ENCODE data around the gene R3HCC1L. TPM values are rescaled to one million over a fixed set of nuclear protein-coding genes. Genes with fewer than 3 reads are reported as not detected.

R3HCC1L gene
- 9.7 and 17.6 TPM in 2 replicates for total RNA-seq

DNA sequence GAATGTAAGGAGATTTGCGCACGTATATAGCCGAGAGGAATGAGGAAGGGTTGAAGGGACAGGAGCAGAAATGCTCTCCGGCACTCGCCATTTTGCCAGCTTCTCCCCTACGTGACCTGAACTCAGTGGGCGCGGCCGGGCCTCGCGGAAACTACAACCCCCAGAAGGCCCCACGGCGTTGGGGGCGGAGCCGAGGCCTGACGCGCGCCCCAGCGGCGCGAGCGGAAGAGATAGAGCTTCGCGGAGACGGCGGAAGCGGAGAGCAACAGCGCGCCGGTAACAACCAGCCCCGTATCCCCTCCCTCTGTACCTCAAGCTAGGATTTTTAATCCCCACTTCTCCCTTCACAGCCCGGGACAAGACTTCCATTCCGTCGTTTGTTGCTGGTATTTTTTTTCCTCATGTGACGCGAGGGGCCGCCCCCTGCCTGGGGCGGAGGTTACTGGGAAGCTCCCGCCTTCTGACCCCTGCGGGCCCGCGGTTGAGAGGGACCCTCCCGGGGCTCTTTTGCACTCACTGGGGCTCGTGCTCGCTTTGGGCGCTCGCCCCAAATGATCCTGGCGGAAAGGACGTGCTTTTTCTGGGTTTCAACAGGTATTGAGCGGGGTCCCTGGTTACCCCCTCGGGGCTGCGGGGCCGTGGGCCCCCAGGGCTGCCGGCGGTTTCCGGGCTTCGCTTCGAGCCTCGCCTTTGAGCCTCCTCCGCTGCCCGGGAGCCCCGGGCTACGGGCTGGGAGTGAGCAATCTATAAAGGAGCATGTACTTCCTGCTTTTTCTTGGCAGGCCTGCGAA is at the start of gene R3HCC1L:
TSS of gene R3HCC1L (plus strand) at position 227 of the 791 bp plus-strand sequence. CDS start 73,458 bp downstream, outside the sequence.

GRCh38 chr10:98267894-98268693 is 133.6 kb downstream of the R3HCC1L start, which contains the start of gene LOXL4:
TSS of gene LOXL4 (minus strand) at chr10:98268194. CDS start at chr10:98263019, 5,175 bp downstream.

Other genes starting within 250 kb of the R3HCC1L start
- 0.16 and 3.1 TPM in 2 replicates for gene CRTAC1, start 104.0 kb upstream of the R3HCC1L start, total RNA-seq
- gene LOXL4, start 133.5 kb downstream of the R3HCC1L start, total RNA-seq: 0.49 and 1.5 TPM in 2 replicates